Dermis microvascular lymphatic vessel endothelial cell (primary cell): Measurements from ENCODE around the gene DAPK2. TPM values are rescaled to one million over a fixed set of nuclear protein-coding genes. Genes with fewer than 3 reads are reported as not detected.
"Not testable (repeated sequence)": the region's sequence is repeated elsewhere in the genome, so short reads cannot be mapped to it uniquely, and the experiment has no call there.

Source experiments
- DNase-seq, 2 donors: peaks; one replicate each; pipeline versions ENCODE4 v3.0.0 to v3.0.0-alpha.2; 2010; ENCODE audit warnings: low read depth in 2 of 2
- total RNA-seq: library from RNA; depleted of rRNA; stranded (reverse); fragments of >200 nt; gene quantifications from 2 replicates; pipeline ENCODE4 v1.2.1, GENCODE V29; 2014

DAPK2 gene
- total RNA-seq, result 7.4 and 10.9 TPM in 2 replicates

DNA sequence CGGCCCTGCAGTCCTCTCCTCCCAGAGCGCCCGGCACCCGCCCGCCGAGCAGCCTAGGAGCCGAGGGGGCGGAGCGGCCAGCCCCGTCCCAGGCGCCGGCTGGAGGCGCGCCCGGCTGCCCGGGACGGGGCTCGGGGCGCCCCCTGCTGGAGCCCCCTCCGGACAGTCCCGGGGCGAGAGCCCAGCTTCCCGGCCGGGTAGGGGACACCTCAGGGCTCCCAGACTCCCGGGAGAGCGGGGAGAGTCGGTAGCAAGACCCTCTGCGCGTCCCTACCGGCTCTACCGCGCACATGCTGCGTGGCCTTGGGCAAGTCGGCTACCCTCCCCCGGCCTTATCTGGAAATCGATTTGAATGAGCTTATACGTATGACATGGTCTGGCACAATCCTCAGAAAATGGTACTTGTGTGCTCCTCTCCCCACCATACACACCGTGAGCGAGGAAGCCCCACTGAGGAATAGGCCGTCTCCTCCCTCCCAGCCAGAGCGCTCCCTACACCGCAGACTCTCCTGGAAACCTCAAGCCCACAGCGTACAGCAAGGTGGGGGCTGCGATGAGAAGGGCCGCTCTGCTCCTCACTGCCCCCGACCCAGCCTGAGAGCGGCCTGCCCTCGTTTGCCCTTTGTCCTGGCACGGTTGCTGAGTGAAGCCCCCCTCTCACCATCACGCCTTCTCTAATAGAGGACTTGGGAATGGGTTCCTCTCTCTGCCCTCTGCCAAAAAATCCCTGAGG lies at the start of gene DAPK2:
TSS of gene DAPK2 (minus strand) at position 65 of the 733 bp plus-strand sequence. CDS start 6,224 bp downstream, outside the sequence.
- DNase-seq, result peak; percentile 15 to 71

DNA sequence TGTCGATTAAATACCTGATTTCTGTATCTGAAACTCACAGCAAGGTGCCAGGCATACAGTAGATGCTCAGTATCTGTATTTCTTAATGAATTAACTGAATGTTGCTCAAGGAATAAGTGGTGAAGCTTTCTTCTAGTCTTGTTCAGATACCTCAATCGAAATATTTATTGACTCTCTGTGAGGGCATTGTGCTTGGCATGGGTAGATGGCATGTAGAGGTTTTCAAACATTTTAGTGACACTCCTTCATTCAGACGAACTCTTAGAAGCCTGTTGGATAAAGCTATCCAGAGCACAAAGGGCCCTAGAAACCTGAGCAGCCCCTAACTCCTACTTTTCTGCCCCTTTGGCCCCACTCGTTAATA lies 49.1 kb upstream of the DAPK2 start:
- DNase-seq, result no peak

DNA sequence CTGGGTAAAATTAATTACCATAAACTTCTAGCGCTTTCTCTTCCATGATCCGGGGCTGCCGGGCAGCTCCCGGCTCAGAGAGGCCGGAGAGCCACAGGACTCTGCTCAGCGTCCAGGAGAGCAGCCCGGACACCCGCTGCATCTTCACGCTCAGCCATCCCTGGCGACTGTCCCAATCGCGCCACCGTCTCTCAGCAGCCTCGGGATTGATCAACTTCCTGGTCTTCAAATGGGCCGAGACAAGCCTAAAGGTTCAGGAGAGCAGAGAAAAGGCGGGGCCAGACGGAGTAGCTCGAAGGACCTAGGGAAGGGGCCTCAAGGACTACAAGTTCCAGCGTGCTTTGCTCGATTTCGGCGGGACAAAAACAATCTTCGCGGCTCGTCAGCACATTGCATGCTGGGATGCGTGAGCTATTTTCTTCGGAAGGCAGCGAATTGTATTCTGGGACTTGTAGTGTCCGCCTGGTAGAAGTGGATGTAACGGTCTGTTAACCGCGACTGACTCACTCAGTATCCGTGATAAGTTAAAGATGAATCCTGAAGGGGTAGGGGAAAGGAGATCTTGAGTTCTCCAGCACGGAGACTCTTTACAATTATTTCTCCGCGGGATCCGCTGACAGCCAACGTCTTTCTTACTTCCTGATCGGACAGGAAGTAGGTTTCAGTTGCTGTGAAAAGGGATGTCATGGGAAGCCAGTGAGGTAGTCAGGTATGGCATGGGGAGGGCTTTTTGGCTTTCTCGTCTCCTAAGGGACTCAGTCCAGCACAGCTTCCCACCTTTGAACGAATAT lies 47.5 kb upstream of the DAPK2 start, which contains the start of gene CIAO2A:
TSS of gene CIAO2A (minus strand) at position 212 of the 791 bp plus-strand sequence. CDS start at position 142, 70 bp downstream.
- DNase-seq, result peak; percentile 94 to 99

DNA sequence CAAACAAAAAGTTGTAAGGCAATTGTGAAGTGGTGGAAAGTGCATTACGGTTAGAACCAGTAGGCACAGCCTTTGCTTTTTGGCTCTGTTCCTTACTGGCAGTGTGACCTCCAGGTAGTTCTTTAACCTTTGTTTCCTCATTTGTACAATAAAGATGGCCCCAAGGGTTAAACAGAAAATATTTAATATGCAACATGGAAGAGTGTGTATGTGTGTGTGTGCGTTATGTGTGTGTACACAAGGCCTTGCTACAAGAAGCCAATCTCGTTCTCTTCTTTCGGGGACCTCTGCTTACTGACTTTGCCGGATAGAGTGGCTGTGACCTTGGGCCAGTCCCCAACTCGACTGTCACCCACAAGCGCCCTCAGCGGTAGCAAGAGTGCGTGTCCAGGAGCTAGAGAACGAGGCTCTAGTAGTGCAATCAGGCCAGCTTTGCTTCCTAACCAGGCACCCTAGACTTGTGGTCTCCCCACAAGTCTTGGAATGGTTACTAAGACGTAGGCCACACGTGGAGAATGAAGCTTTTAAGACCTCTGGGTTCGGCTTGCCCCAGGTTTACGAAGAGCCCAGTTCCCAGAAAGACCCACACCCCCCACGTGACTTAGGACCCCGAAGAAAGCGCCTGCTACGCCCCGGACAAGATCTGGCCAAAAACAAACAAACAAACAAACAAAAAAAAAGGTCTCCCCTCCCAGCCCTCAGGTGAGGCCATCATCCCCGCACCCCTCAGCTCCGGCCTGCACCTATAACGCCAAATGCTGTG lies 46.8 kb upstream of the DAPK2 start:
- peak in 1 of 2 donors; percentile 44 for DNase-seq

DNA sequence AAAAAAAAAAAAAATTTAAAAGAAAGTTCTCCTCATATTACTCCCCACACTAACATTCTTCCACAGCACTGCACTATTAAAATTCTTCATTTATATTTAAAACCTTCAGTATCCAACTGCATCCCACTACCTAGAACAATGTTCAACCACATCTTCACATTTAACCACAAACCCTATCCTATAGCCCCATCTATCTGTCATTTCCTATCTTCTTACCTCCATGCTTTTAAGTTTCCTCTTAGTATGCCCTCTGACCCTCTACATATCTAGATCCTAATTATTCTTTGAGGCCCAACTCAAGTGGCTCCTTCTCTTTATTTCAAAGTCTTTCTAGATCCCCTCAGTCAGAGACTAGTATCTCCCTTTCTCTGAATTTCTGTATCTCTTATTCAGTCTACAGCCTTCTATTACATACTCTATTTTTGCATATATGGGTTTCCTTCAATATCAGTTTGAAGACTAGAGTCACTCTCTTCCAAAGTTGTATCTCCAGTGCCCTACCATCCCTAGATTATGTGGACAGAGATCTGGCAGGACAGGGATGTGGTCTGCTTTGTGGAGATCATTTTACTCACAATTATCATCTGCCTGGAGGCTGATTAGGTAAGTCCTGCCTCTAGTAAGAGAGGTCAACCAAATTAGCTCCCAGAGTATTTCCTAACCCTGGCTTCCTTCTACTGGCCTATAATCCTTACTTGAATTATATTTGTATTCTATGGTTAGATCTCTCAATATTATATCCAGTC lies 46.0 kb upstream of the DAPK2 start:
- no peak for DNase-seq

DNA sequence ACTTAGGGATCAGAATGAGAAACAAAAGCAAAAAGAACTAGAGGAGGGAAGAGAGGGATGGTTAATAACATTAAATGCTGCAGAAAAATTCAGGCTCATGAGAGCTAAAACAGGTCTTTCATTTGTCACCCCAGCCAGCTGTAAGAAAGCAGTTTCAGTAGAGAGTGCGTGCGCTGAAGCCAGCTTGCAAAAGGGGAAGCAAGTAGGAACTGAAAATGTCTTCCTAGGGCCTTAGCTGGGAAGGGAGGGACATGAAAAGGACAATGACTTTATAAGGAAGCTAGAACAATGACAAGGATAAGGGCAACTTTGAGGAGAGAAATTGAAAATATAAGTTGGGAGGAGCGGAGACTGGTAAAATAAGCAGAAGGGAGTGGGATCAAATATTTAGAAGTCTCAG lies 44.2 kb upstream of the DAPK2 start:
- DNase-seq, result no peak

DNA sequence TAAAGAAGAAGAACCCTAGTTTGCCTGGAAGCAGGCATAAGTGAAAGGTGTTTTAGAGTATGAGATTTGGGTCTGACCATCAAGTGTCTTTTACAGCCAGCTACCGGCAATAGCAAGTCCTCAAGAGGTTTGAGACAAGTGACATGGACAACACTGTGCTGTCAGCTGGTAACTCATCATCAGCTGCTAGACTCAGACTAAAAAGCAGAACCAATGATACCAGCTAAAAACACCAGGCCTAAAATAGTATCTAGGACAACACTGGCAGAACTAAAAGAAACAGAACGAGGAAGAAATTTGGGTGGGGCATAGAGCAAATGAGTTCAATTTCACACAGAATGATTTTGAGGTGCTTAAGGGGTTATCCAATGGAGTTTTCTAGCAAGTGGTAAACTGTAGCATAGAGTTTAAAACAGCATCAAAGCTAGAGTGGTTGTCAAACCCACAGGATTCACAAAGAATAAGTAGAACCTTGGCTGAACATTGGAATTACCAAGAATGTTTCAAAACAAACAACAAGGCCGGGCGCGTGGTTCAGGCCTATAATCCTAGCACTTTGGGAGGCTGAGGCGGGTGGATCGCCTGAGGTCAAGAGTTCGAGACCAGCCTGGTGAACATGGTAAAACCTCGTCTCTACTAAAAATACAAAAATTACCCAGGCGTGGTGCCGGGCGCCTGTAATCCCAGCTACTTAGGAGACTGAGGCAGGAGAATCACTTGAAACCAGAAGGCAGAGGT lies 43.4 kb upstream of the DAPK2 start:
- no peak for DNase-seq

DNA sequence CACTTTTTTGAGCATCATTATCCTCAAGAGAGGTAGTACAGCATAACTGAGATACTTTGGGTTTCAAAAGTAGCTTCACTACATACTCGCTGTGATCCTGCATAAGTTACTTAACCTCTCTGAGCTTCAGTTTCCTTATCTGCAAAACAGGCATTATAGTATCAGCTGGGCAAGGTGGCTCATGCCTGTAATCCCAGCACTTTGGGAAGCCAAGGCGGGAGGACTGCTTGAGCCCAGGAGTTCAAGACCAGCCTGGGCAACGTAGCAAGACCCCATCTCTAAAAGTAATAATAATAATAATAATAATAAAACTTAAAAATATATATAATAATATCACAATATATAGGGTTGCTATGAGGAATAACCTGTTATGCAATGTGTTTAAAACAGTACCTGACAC lies 36.5 kb upstream of the DAPK2 start:
- no peak for DNase-seq

DNA sequence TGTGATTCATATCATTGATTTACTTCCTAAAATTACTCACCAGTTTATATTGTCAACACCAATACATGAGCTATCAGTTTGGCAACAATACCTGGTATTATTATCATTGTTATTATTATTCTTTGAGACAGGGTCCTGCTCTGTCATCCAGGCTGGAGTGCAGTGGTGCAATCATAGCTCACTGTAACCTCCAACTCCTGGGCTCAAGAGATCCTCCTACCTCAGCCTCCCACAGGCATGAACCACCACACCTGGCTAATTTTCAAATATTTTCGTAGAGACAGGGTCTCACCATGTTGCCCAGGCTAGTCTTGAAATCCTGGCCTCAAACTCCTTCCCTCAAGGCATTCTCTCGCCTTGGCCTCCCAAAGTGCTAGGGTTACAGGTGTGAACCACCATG lies 27.2 kb upstream of the DAPK2 start:
- peak in 1 of 2 donors; percentile 48 for DNase-seq

DNA sequence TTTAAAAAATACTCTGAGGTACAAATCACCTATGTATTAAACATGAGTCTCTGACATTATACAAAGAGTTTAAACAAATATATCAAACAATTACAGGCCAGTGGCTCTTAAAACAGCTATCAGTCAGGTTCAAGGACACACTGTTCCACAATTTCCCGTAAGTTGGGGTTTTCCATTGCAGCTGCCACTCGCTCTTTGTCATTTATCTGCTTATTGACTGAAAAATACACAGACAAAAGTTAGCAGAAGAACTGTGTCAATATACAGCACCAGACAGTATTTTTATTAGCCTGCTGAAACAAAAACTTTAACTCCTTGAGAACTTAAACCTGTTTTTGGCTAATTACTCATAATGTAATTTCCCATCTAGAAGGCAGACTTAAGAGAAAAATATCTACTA lies 26.5 kb upstream of the DAPK2 start:
- DNase-seq, result peak in 1 of 2 donors; percentile 68

DNA sequence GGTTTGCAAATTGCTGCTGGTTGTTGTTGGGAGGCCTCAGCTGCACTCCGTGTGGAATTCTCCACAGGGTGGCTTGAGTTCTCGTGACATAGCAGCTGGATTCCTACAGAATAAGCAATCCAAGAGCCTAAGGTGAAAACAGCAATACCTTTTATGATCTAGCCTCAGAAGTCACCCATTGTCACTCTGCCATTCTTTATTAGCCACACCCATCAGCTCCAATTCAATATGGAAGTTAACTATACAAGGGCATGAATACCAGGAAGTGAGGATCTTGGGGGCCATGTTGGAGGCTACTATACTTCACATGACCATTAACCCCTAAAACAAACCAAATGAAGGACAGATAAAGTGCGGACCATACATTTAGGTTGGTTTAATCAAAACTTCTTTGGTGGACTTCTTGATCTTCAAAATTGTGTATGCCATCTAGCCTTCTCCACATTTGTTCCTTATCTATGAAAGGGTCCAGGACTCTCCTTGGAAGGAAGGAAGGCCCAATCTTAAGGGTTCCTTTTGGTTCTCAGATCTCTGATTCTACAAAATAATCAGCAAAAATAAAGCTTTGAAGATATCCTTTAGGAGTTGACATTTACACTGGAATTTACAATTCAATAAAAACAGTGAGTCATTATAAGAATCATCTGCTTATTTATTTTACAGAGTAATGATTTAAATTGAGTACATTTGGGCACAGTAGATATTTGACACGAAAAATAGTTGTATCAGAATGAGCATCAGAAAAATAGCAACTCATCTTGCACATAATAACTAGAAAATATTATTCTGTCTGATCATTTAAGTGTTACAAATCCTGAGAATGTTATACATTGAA lies 25.9 kb upstream of the DAPK2 start:
- no peak for DNase-seq

DNA sequence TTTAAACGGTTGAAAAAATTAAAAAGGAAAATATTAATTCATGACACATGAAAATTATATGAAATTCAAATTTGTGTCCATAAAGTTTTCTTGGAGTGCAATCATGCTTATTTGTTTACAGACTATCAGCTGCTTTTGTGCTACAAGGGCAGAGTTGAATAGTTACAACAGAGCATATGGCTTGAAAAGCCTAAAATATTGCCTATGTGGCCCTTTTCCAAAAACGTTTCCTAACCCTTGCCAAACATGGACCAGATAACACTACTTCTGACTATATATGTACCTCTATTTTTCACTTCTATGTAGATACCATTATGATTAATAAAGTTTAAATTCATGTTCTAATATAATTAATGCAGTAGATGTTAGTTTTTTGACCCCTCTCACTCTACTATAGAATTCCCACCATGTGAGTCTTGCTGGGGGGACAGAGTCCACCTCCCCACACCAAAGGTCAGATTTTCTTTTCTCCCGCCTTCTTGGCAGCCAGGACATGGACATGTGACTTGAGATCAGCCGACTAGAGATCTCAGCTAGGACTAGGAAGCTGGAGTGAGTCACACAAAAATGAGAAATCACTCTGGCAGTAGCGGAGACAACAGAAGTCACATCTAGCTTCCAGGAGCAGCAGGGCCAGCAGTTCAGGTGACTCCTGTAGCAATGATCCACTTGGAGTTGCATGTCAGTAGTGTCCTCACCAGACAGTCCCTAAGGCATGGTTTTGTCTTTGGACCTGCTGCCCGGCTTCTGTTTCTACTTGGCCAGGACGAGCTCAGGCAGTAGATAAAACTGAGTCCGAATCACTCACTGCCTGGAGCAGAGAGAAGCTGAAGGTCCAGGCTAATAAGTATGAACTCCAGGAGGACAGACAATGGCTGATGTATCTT lies 24.9 kb upstream of the DAPK2 start:
- DNase-seq, result peak in 1 of 2 donors; percentile 91

DNA sequence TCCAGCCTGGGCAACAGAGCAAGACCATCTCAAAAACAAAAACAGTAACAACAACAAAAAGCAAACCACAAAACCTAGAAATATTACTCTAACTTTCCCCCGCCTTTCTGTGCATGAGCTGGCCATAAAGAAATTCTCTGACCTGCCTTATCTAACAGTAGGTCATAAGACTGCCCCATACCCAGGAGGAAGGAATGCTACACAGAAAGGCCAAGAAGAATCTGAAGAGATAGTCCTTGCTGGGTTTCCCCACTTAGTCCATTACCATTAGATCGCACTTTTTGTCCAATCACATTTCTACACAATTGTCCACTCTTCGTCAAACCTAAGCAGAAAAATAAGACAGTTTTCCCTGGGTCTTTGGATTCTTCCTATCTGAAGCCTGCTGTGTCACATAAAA lies 23.8 kb upstream of the DAPK2 start:
- DNase-seq, result no peak

DNA sequence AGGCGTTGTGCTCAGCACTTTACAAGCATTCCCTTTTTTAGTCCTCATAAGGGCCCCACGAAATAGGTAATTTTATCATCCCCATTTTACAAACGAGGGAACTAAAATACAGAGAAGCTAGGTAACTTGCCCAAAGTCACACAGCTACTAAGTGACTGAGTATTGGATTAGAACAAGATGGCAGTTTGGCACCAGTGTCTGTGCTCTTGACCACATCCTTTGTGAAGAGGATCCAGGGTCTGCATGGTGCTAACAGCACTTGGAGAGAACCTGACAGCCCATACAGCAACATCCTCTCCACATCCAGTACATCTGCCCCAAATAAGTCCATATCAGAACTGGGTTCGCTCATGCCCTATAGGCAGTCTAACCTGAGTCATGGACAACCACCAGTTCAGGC lies 21.8 kb upstream of the DAPK2 start:
- no peak for DNase-seq

DNA sequence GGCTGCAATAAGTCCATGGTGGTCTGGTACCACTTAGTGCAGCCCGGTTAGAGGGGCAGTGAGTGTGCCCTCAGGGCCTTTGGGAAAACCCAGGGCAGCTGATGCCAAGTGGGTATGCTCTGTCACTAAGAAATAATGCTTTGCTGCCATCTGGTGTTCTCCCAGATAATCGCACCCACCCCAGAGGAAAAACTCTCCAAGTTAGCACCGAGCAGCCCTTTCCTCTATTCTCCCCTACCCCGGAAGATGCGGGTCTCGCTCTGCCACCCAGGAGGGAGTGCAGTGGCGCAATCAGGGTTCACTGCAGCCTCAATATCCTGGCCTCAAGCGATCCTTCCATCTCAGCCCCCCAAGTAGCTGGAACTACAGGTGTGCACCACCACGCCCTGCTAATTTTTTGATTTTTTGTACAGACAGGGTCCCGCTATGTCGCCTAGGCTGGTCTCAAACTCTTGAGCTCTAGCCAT lies 21.3 kb upstream of the DAPK2 start:
- peak; percentile 31 to 63 for DNase-seq

DNA sequence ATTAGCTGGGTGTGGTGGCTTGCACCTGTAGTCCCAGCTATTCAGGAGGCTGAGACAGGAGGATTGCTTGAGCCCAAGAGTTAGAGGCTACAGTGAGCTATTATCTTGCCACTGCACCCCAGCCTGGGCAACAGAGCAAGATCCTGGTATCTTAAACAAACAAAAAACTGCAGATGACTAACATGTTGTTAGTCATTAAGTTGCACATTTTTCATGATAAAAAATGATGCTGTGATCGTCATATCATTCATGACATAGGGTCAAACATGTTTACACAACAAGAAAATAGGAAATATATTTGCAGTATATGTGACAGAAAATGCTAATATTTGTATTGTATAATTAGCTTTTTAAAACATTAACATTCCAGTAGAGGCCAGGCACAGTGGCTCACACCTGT lies 20.2 kb upstream of the DAPK2 start:
- DNase-seq, result no peak

DNA sequence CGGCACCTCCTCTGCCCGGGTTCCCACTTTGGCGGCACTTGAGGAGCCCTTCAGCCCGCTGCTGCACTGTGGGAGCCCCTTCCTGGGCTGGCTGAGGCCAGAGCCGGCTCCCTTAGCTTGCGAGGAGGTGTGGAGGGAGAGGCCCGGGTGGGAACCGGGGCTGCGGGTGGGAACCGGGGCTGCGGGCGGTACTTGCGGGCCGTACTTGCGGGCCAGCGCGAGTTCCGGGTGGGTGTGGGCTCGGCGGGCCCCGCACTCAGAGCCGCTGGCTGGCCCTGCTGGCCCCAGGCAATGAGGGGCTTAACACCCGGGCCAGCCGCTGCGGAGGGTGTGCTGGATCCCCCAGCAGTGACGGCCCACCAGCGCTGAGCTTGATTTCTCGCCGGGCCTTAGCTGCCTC lies 14.4 kb upstream of the DAPK2 start:
- DNase-seq, result no peak

DNA sequence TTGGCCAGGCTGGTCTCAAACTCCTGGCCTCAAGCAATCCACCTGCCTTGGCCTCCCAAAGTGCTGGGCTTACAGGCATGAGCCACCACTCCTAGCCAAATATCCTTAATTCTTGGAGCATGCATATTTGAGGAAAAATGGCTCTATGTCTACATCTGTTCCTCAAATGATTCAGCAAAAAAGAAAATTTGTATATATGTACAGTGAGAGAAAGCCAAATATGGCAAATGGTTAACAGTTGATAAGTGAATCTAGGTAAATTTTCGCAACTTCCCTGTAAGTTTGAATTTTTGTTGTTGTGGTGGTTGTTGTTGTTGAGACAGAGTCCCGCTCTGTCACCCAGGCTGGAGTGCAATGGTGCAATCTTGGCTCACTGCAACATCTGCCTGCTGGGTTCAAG lies 12.8 kb upstream of the DAPK2 start:
- not testable (repeated sequence) for DNase-seq

DNA sequence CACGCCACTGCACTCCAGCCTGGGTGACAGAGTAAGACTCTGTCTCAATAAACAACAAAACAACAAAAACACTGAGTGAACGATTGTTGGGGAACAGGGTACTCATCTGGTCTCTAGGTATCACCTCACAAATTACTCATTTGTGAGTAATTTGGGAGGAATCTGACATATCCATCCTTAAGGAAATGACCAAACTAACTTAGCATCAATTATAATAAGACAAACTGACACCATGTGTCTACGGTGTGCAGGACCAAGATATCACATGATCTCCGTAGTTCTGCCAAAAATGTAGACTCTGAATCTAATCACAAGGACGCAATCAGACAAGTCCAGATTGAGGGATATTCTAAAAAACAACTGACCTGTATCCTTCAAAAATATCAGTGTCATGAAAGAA lies 12.0 kb upstream of the DAPK2 start:
- no peak for DNase-seq
